ENCODE data around the gene LAMB3. TPM values are rescaled to one million over a fixed set of nuclear protein-coding genes. Genes with fewer than 3 reads are reported as not detected.

Gene LAMB3
- total RNA-seq, 1 donor from 2014 or later, result not detected

DNA sequence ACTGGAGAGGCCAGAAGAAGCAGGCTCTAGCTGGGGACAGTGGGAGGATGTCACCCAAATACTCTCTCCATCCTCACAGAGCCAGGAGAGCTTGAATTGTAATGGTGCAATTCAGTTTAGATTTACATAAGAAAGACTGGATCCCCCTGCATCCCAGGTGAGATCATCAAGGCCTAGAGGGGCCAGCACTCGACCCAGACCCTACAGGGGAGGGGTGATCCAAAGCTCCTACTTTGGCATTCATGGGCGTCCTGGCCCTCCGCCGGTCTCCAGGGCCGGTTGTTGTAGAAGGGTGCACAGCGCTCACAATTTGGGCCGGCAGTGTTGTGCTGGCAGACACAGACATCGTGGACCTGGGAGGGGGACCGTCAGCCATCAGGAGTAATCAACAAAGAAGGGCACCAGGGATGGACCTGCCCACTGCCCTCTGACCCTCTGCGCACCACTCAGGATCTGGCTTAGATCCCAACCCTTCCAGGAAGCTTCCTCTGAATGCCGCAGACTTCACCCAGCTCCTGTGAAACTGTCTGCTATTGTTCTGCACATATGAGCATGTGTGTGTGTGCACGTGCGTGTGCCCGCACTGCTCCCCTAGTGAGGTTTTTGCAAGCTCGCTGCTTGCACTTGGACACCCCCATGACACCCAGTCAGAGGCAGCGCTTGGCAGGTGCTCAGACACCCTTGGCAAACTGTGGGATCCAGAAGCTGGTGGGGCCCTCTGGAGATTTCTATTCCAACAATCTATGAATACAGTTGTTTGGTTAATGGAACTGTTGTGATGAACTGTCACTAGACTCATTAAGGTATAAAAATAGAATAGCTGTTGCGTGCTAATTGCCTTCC, 21.6 kb downstream of the LAMB3 start:
- H3K4me3 Mint-ChIP-seq, result no peak overlapping the region

DNA sequence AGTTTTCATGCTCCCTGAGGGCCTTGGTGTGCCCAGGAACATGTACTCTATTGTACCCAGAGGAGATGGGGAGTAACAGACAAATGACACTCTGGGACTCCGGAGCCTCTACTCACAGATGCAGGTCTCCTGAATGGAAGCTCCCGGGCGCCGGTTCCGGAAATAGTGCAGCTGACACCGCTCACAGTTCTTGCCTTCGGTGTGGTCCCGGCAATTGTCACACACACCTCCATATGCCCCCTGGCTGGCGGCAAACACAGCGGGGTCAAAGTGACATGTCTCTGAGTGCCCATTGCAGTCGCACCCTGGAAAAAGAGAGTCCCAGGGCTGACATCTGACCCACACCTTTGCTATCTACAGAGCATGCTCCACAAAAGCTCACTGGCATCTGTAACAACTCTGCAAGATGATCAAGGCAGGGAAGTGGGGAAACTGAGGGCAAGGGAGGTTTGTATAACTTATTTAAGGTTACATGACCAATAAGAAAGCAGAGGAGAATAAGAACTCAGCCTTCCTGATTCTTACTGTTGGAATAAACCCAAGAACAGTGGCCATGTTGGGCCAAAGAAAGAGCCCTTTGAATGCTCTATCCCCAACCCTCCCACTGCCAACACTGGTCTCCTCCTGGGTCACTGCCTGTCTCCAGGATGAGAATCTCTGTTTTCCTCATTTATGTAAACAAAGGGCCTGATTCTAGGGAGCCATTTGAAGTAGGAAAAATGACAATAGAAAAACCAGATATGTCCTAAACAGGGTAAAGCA, 22.4 kb downstream of the LAMB3 start:
- H3K9me3 Mint-ChIP-seq, result no peaks in the 10 kb centered on the region
- TF ChIP-seq, protein P1, sequence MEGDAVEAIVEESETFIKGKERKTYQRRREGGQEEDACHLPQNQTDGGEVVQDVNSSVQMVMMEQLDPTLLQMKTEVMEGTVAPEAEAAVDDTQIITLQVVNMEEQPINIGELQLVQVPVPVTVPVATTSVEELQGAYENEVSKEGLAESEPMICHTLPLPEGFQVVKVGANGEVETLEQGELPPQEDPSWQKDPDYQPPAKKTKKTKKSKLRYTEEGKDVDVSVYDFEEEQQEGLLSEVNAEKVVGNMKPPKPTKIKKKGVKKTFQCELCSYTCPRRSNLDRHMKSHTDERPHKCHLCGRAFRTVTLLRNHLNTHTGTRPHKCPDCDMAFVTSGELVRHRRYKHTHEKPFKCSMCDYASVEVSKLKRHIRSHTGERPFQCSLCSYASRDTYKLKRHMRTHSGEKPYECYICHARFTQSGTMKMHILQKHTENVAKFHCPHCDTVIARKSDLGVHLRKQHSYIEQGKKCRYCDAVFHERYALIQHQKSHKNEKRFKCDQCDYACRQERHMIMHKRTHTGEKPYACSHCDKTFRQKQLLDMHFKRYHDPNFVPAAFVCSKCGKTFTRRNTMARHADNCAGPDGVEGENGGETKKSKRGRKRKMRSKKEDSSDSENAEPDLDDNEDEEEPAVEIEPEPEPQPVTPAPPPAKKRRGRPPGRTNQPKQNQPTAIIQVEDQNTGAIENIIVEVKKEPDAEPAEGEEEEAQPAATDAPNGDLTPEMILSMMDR (conservative IDR thresholded peaks at IDR 0.05), result no peak
- H3K36me3 Mint-ChIP-seq (ENCODE audit: low read depth), result no peaks in the 10 kb centered on the region
- H3K27me3 Mint-ChIP-seq (ENCODE audit: low read depth), result peaks cover 10% of the 10 kb centered on the region
- H3K27ac Mint-ChIP-seq (ENCODE audit: unreplicated experiment), result no peak overlapping the region
- peaks cover 11% of the 10 kb centered on the region for H3K4me1 Mint-ChIP-seq
- no peak overlapping the region for H3K4me3 Mint-ChIP-seq
- DNase-seq (ENCODE audit: low read depth, low spot score), result no peak

More for the DNA sequence above, 21.6 kb downstream of the LAMB3 start:
- Mint-ChIP-seq H3K9me3 (no peaks in the 10 kb centered on the region), H3K4me1 (peaks cover 10% of the 10 kb centered on the region), H3K27ac (ENCODE audit: unreplicated experiment) (no peak overlapping the region), H3K27me3 (ENCODE audit: low read depth) (peaks cover 10% of the 10 kb centered on the region), H3K36me3 (ENCODE audit: low read depth) (no peaks in the 10 kb centered on the region)
- no peak for DNase-seq (ENCODE audit: low read depth, low spot score)
- TF ChIP-seq, protein P1 (conservative IDR thresholded peaks at IDR 0.05), result no peak

DNA sequence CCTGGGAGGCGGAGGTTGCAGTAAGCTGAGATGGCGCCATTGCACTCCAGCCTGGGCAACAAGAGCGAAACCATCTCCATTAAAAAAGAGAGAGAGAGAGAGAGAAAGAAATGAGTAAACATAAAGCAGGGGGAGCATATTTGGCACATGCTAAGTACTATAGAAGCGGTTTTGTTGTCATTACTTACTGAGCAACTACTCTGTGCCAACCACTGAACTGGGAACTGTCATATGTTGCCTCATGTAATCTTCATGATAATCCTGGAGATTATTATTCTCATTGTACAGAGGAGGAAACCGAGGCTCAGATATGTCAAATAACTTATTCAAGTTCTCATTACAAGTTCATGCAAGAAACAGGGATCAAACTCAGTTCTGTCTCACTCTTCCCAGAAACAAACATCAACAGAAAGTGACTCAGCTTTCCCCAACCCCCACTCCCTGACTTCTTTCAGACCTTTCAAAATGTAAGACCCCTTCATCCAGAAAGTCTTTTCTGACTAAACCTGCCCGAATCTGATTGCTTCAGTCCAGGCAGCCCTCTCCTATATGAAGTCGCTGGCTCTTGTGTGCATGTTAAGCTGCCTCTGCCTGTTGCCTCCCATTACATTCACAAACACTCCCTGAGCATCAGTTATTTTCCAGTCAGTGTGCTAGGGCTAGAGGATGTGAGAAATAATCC, 23.5 kb downstream of the LAMB3 start:
- Mint-ChIP-seq H3K27me3 (ENCODE audit: low read depth) (peaks cover 17% of the 10 kb centered on the region), H3K9me3 (no peaks in the 10 kb centered on the region)

DNA sequence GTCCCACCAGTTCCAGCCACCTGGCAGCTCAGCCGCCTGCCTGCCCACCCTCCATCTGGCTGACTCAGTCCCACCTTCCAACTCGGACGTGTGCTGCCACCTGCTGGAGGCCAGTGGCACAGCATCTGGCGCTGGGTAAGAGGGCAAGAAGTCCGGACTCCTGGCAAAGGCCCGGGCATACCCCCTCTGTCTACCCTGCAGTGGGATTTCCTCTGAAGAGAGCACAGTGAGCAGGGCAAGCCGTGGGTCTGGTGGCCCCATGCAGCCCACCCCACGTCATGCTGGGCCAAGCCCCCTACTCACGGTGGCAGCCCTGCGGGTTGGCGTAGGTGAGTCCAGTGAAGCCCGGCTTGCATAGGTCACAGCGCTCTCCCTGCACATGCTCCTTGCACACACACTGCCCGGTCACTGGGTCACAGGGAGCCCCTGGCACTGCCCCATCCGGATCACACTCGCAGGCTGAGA, 24.5 kb downstream of the LAMB3 start:
- TF ChIP-seq, protein P1 (conservative IDR thresholded peaks at IDR 0.05), result peak; percentile 92
- H3K36me3 Mint-ChIP-seq (ENCODE audit: low read depth), result no peaks in the 10 kb centered on the region
- H3K4me3 Mint-ChIP-seq, result no peak overlapping the region
- peak; percentile 92 for DNase-seq (ENCODE audit: low read depth, low spot score)
- H3K27me3 Mint-ChIP-seq (ENCODE audit: low read depth), result peaks cover 19% of the 10 kb centered on the region
- H3K4me1 Mint-ChIP-seq, result peaks cover 15% of the 10 kb centered on the region
- H3K27ac Mint-ChIP-seq (ENCODE audit: unreplicated experiment), result no peak overlapping the region
- no peaks in the 10 kb centered on the region for H3K9me3 Mint-ChIP-seq

More for the DNA sequence above, 23.5 kb downstream of the LAMB3 start:
- DNase-seq (ENCODE audit: low read depth, low spot score), result no peak
- TF ChIP-seq, protein P1 (conservative IDR thresholded peaks at IDR 0.05), result no peak
- Mint-ChIP-seq H3K27ac (ENCODE audit: unreplicated experiment) (no peak overlapping the region), H3K4me3 (no peak overlapping the region), H3K36me3 (ENCODE audit: low read depth) (no peaks in the 10 kb centered on the region), H3K4me1 (peaks cover 15% of the 10 kb centered on the region)

DNA sequence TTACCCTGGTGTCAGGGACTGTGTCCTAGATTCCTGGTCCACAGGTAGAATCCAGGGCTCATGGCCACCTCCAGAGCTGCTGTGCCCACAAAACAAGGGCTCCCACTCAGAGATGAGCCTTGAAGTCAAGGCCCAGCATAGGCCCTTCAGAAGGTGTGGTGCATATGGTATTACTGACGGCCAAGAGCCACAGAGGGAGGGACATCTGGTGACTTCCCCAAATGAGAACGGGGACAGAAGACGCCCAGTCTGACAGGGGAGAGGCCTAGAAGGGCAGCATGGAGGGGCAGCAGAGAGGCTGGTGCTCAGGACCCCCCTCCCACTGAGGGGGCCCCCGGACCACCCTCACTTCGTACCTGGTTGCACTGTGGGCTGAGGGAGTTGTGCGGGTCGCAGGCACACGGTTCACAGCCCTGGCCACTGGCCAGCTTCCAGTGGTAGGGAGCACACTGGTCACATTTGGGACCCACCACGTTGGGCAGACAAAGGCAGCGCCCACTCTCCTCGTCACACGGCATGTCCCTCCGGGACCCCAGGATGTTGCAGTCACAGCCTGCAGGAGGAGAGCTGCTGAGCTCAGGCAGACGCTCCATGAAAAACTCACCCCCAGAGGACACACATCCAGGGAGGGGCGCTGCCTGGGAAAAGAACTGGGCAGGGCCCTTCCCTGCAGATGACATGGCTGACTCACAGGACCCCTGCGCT, 25.0 kb downstream of the LAMB3 start:
- TF ChIP-seq, protein P1 (conservative IDR thresholded peaks at IDR 0.05), result no peak
- H3K27me3 Mint-ChIP-seq (ENCODE audit: low read depth), result peaks cover 19% of the 10 kb centered on the region
- DNase-seq (ENCODE audit: low read depth, low spot score), result no peak
- H3K36me3 Mint-ChIP-seq (ENCODE audit: low read depth), result no peaks in the 10 kb centered on the region
- H3K9me3 Mint-ChIP-seq, result no peaks in the 10 kb centered on the region
- H3K4me1 Mint-ChIP-seq, result peaks cover 15% of the 10 kb centered on the region
- H3K27ac Mint-ChIP-seq (ENCODE audit: unreplicated experiment), result no peak overlapping the region
- no peak overlapping the region for H3K4me3 Mint-ChIP-seq

Measured in neural crest cell (in vitro differentiated cells).